H9 (cell line): Measurements from ENCODE around the gene GP1BA. TPM values are rescaled to one million over a fixed set of nuclear protein-coding genes. Genes with fewer than 3 reads are reported as not detected.

Experiments
- DNase-seq: peaks from one replicate; pipeline ENCODE4 v3.0.0-alpha.2; 2017
- H2AFZ ChIP-seq: one replicate; pipeline ENCODE4 v1.6.1; 2013; ENCODE audit warnings: mild to moderate bottlenecking, low read length, control low read depth, moderate library complexity
- H2AK5ac ChIP-seq: 2 replicates; pipeline ENCODE4 v1.6.1; 2013; ENCODE audit warnings: low read length, control low read depth, mixed read lengths; ENCODE audit not compliant: insufficient read length
- H2BK120ac ChIP-seq: one replicate; pipeline ENCODE4 v1.6.1; 2013; ENCODE audit warnings: low read depth, mild to moderate bottlenecking, low read length, control low read depth, inconsistent platforms; ENCODE audit not compliant: poor library complexity, severe bottlenecking
- H2BK12ac ChIP-seq: 2 replicates; pipeline ENCODE4 v1.6.1; 2013; ENCODE audit warnings: low read length, control low read depth, mixed read lengths, low read depth; ENCODE audit not compliant: insufficient read length
- H2BK15ac ChIP-seq: 2 replicates; pipeline ENCODE4 v1.6.1; 2013; ENCODE audit warnings: low read depth, low read length, control low read depth
- H2BK20ac ChIP-seq: one replicate; pipeline ENCODE4 v1.6.1; 2013; ENCODE audit warnings: low read depth, mild to moderate bottlenecking, low read length, control low read depth, inconsistent platforms; ENCODE audit not compliant: poor library complexity, severe bottlenecking
- H2BK5ac ChIP-seq: 2 replicates; pipeline ENCODE4 v1.6.1; 2013; ENCODE audit warnings: low read length, control low read depth, mixed read lengths; ENCODE audit not compliant: insufficient read length
- H3K14ac ChIP-seq: 2 replicates; pipeline ENCODE4 v1.6.1; 2013; ENCODE audit warnings: low read length, control low read depth; ENCODE audit not compliant: insufficient read depth
- H3K18ac ChIP-seq: 2 replicates; pipeline ENCODE4 v1.6.1; 2013; ENCODE audit warnings: low read depth, mild to moderate bottlenecking, mixed read lengths, low read length, control low read depth; ENCODE audit not compliant: insufficient read length
- H3K23ac ChIP-seq: 2 replicates; pipeline ENCODE4 v1.6.1; 2013; ENCODE audit warnings: low read length, control low read depth, mixed read lengths, low read depth; ENCODE audit not compliant: insufficient read length
- H3K23me2 ChIP-seq: 2 replicates; pipeline ENCODE4 v1.6.1; 2013; ENCODE audit warnings: low read depth, mild to moderate bottlenecking, mixed read lengths, low read length, control low read depth; ENCODE audit not compliant: insufficient read length, poor library complexity, severe bottlenecking
- H3K27ac ChIP-seq: 2 replicates; pipeline ENCODE4 v1.5.1; 2013; ENCODE audit warnings: low read length, control low read depth, mixed read lengths, low read depth; ENCODE audit not compliant: insufficient read length
- H3K27me3 ChIP-seq: 2 replicates; pipeline ENCODE4 v1.6.1; 2013; ENCODE audit warnings: low read length, control low read depth, inconsistent platforms; ENCODE audit not compliant: insufficient read depth
- H3K4ac ChIP-seq: 2 replicates; pipeline ENCODE4 v1.6.1; 2013; ENCODE audit warnings: low read depth, mild to moderate bottlenecking, control low read depth, inconsistent platforms, low read length, moderate library complexity
- H3K4me1 ChIP-seq: 2 replicates; pipeline ENCODE4 v1.6.1; 2013; ENCODE audit warnings: low read length, control low read depth, inconsistent platforms; ENCODE audit not compliant: insufficient read depth
- H3K4me2 ChIP-seq: 2 replicates; pipeline ENCODE4 v1.6.1; 2013; ENCODE audit warnings: low read length, control low read depth, mixed read lengths; ENCODE audit not compliant: insufficient read length, insufficient read depth
- H3K56ac ChIP-seq: 2 replicates; pipeline ENCODE4 v1.6.1; 2013; ENCODE audit warnings: low read depth, mild to moderate bottlenecking, mixed read lengths, low read length, control low read depth; ENCODE audit not compliant: insufficient read length
- H3K79me1 ChIP-seq: 2 replicates; pipeline ENCODE4 v1.6.1; 2013; ENCODE audit warnings: low read depth, mild to moderate bottlenecking, moderate library complexity, low read length, control low read depth, inconsistent platforms; ENCODE audit not compliant: insufficient read depth, poor library complexity, severe bottlenecking
- H3K79me2 ChIP-seq: 2 replicates; pipeline ENCODE4 v1.6.1; 2013; ENCODE audit warnings: low read length, control low read depth, inconsistent platforms; ENCODE audit not compliant: insufficient read depth
- H3K9ac ChIP-seq: 2 replicates; pipeline ENCODE4 v1.6.1; 2013; ENCODE audit warnings: low read length, control low read depth, mixed read lengths; ENCODE audit not compliant: insufficient read length; ENCODE audit errors: extremely low read depth
- H3K9me3 ChIP-seq: one replicate; pipeline ENCODE4 v1.6.1; 2013; ENCODE audit warnings: low read depth, low read length, inconsistent platforms; ENCODE audit not compliant: control insufficient read depth
- H3T11ph ChIP-seq: one replicate; pipeline ENCODE4 v1.6.1; 2013; ENCODE audit warnings: mild to moderate bottlenecking, low read length, control low read depth, inconsistent platforms
- H4K20me1 ChIP-seq: one replicate; pipeline ENCODE4 v1.6.1; 2013; ENCODE audit not compliant: control insufficient read depth, insufficient read length, insufficient read depth
- H4K5ac ChIP-seq: 2 replicates; pipeline ENCODE4 v1.6.1; 2013; ENCODE audit warnings: low read depth, mild to moderate bottlenecking, mixed read lengths, low read length, control low read depth; ENCODE audit not compliant: insufficient read length
- H4K8ac ChIP-seq: replicated peaks from 2 replicates; pipeline ENCODE4 v1.6.1; 2013; ENCODE audit warnings: low read length, control low read depth, mixed read lengths, low read depth; ENCODE audit not compliant: insufficient read length
- H4K91ac ChIP-seq: 2 replicates; pipeline ENCODE4 v1.6.1; 2013; ENCODE audit warnings: low read depth, mild to moderate bottlenecking, moderate library complexity, mixed read lengths, low read length, control low read depth; ENCODE audit not compliant: insufficient read length
- H3K27ac Mint-ChIP-seq, 3 experiments: 2 replicates in 2 of 3; 3 replicates in 1 of 3; pipeline ENCODE4 v1.8.0; 2020 to 2021; ENCODE audit warnings: mixed read lengths in 3 of 3, mild to moderate bottlenecking in 1 of 3, moderate library complexity in 1 of 3
- H3K27me3 Mint-ChIP-seq: 2 replicates; pipeline ENCODE4 v1.8.0; 2021; ENCODE audit warnings: low read depth, mild to moderate bottlenecking, moderate library complexity, mixed read lengths
- H3K36me3 Mint-ChIP-seq, 3 experiments: 2 replicates in 2 of 3; 3 replicates in 1 of 3; pipeline ENCODE4 v1.8.0; 2020 to 2021; ENCODE audit warnings: low read depth in 3 of 3, mixed read lengths in 3 of 3; ENCODE audit not compliant: insufficient read depth in 1 of 3
- H3K4me1 Mint-ChIP-seq, 2 experiments: 2 replicates each; pipeline ENCODE4 v1.8.0; 2020; ENCODE audit warnings: mixed read lengths in 2 of 2
- H3K4me3 Mint-ChIP-seq, 2 experiments: 2 replicates in 1 of 2; 3 replicates in 1 of 2; pipeline ENCODE4 v1.8.0; 2020 to 2021; ENCODE audit warnings: mild to moderate bottlenecking in 2 of 2, mixed read lengths in 2 of 2, moderate library complexity in 1 of 2
- H3K9me3 Mint-ChIP-seq, 2 experiments: 2 replicates in 1 of 2; 3 replicates in 1 of 2; pipeline ENCODE4 v1.8.0; 2020; ENCODE audit warnings: mild to moderate bottlenecking in 2 of 2, mixed read lengths in 2 of 2, moderate library complexity in 1 of 2
- CTCF ChIP-seq: fragments of 200-600 bp; sonication (generic); conservative IDR thresholded peaks from 3 replicates; pipeline ENCODE4 v1.8.0; 2021; ENCODE audit warnings: antibody characterized with exemption, mild to moderate bottlenecking
- WGBS: extraction: QIAGEN DNeasy Blood & Tissue Kit; methylation state at CpG from one replicate; pipeline ENCODE4 v1.1.7; 2013; ENCODE audit warnings: missing lambda C conversion rate, low lambda C conversion rate, mixed read lengths; ENCODE audit not compliant: insufficient read length; ENCODE audit errors: extremely low coverage; 5-methylcytosine and 5-hydroxymethylcytosine counted together
- total RNA-seq: library from RNA; stranded (reverse); gene quantifications from 2 replicates; pipeline ENCODE4 v1.2.1, GENCODE V29; 2021

The GP1BA gene
- total RNA-seq, 1 experiment from 2014 or later = not detected

GRCh38 chr17:4938069-4938491 lies 6.0 kb downstream of the GP1BA start:
- Histone ChIP-seq H2BK15ac (no peak overlapping the region), H2BK12ac (no peak overlapping the region), H3K79me1 (peaks cover 5% of the 10 kb centered on the region), H3K4me1 (no peaks in the 10 kb centered on the region), H3K79me2 (peaks cover 6% of the 10 kb centered on the region; the same call in 1 of the 2 replicates), H3K23me2 (peaks cover 17% of the 10 kb centered on the region), H3K9me3 (no peaks in the 10 kb centered on the region), H2BK120ac (no peak overlapping the region), H3K4ac (no peak overlapping the region), H3T11ph (no peak overlapping the region), H2BK20ac (no peak overlapping the region), H3K18ac (no peak overlapping the region), H3K9ac (no peak overlapping the region), H2AK5ac (no peak overlapping the region), H4K5ac (no peak overlapping the region), H3K4me2 (no peak overlapping the region), H3K14ac (no peak overlapping the region), H3K56ac (no peak overlapping the region), H3K27ac (no peak overlapping the region), H4K8ac (no peak overlapping the region), H2AFZ (no peak overlapping the region), H2BK5ac (no peak overlapping the region), H3K27me3 (no peaks in the 10 kb centered on the region), H4K91ac (no peak overlapping the region), H3K23ac (no peak overlapping the region), H4K20me1 (peaks cover 7% of the 10 kb centered on the region)
- Mint-ChIP-seq H3K36me3 (peaks cover 23 to 59% (median 44%) of the 10 kb centered on the region in 3 experiments), H3K4me3 (peak overlapping the region; percentile 95 to 98), H3K4me1 (peaks cover 32 to 42% of the 10 kb centered on the region in 2 experiments), H3K27ac (0 out of 7 replicates have a peak overlapping the region, but pooled peaks of 1 of the 3 experiments have one; percentile 44), H3K27me3 (peaks cover 1% of the 10 kb centered on the region), H3K9me3 (no peaks in the 10 kb centered on the region; a peak in 1 of 5 replicates)
- WGBS = no CpG with 5 or more reads among the region's 11 CpGs
- no peak for DNase-seq
- TF ChIP-seq CTCF = no peak
